Measurements from ENCODE around the gene MAMSTR. TPM values are rescaled to one million over a fixed set of nuclear protein-coding genes. Genes with fewer than 3 reads are reported as not detected.

MAMSTR gene
- total and polyA plus RNA-seq, 2 of the 4 experiments (the other 2 are of a cell fraction): 0.18 to 1.9 TPM

DNA sequence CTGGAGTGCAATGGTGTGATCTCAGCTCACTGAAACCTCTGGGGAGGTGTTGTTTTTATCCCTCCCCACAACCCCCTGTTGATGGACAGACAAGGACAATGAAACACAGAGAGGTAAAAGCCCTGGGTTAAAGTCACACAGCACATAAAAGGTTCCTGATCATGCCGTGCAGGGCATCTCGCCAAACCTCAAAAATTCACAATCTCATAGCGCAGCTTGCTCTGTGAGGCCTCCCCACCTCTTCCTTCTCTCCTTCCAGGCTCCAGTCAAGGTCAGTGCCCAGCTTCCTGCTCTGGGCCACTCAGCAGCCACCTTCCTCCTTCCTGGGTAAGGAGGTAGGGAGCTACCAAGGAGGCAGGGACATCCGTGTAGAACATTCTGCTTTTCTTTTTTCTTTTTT is 21.5 kb downstream of the MAMSTR start:
- in situ Hi-C loops (cut with MboI; ENCODE audit: low sequenced_read_pairs) (no loop called here), dilution Hi-C loops (cut with HindIII; ENCODE audit: low sequenced_read_pairs, unreplicated experiment) (no loop called here), intact Hi-C loops (cut with micrococcal nuclease) (no loop called here)
- H2AFZ ChIP-seq (replicated peaks; ENCODE audit: low read length, poor library complexity): peak overlapping the region; percentile 84
- H3K4me1 ChIP-seq (ENCODE audit: control insufficient read depth, insufficient read depth, low read length): peaks cover 4% of the 10 kb centered on the region
- no peaks in the 10 kb centered on the region for H3K36me3 ChIP-seq (ENCODE audit: control insufficient read depth, insufficient read depth, low read length)
- DNase-seq: peak; percentile 74
- 0 out of 2 replicates have a peak overlapping the region, but pooled peaks have one; percentile 63 for H2AK5ac ChIP-seq (ENCODE audit: low read depth, low read length)
- H3K4me2 ChIP-seq (ENCODE audit: low read depth, low read length): no peak overlapping the region
- ATAC-seq (ENCODE audit: low read depth): peak; percentile 65
- no peak overlapping the region for H3K4me3 ChIP-seq (ENCODE audit: insufficient read depth, low read depth, low read length)
- H2BK120ac ChIP-seq (ENCODE audit: low read depth, low read length): 0 out of 2 replicates have a peak overlapping the region, but pooled peaks have one; percentile 9
- H3K56ac ChIP-seq (ENCODE audit: extremely low read depth, insufficient read depth, low read length): no peak overlapping the region
- no peak overlapping the region for H3K27ac ChIP-seq (ENCODE audit: insufficient read depth, low read length)
- H3K9me1 ChIP-seq (ENCODE audit: insufficient read depth, low read length): no peaks in the 10 kb centered on the region
- no TSS peak for BruUV-seq (replicated peaks)
- no peak overlapping the region; the same call in 1 of the 2 replicates for H4K5ac ChIP-seq (ENCODE audit: low read depth, low read length)
- H4K91ac ChIP-seq (ENCODE audit: insufficient read depth, low read depth, low read length): peak overlapping the region; percentile 66; the same call in 1 of the 2 replicates
- POLR2A ChIA-PET (ENCODE audit: unreplicated experiment): interaction anchor here (0.6 kb wide), 2 partner anchors 60 to 61 kb away, joined by 3 read pairs; partner anchors contain the start of gene DBP
- no peak overlapping the region for H3K18ac ChIP-seq (ENCODE audit: low read depth, low read length)
- CTCF ChIA-PET: no interaction called here
- peak overlapping the region; percentile 78 for H2AK9ac ChIP-seq (replicated peaks; ENCODE audit: low read depth, low read length, poor library complexity)
- peak overlapping the region in 1 of 2 experiments; percentile 73; a peak in 1 of 4 replicates for H4K8ac ChIP-seq (ENCODE audit: low read depth in 2 of 2, low read length in 2 of 2)
- peaks cover 12% of the 10 kb centered on the region for H3K27me3 ChIP-seq (ENCODE audit: control insufficient read depth, insufficient read depth, low read length)
- no CpG with 5 or more reads among the region's 4 CpGs for WGBS, 2 experiments (ENCODE audit: extremely low coverage in 2 of 2, insufficient read length in 1 of 2)
- no peaks in the 10 kb centered on the region for H3K9me3 ChIP-seq (ENCODE audit: control insufficient read depth, insufficient read depth, low read length)
- no peak for TF ChIP-seq MAZ (IDR thresholded peaks at IDR 0.05; ENCODE audit: borderline replicate concordance, low read depth, low read length)
- TF ChIP-seq RAD21 (IDR thresholded peaks at IDR 0.05; ENCODE audit: low read length): no peak
- TF ChIP-seq NFE2L2 (IDR thresholded peaks at IDR 0.05; ENCODE audit: low read depth, low read length): no peak
- TF ChIP-seq USF2 (IDR thresholded peaks at IDR 0.05; ENCODE audit: low read depth, low read length): no peak
- TF ChIP-seq MXI1 (IDR thresholded peaks at IDR 0.05; ENCODE audit: borderline replicate concordance, low read depth, low read length): no peak
- no peak for TF ChIP-seq RFX5 (IDR thresholded peaks at IDR 0.05; ENCODE audit: low read depth, low read length)
- no peak for TF ChIP-seq SMC3 (IDR thresholded peaks at IDR 0.05; ENCODE audit: low read depth, low read length)
- TF ChIP-seq POLR2A (IDR thresholded peaks at IDR 0.05; ENCODE audit: low read depth, low read length): no peak
- no peak for TF ChIP-seq BHLHE40 (IDR thresholded peaks at IDR 0.05; ENCODE audit: low read depth, low read length)
- TF ChIP-seq, protein P1, sequence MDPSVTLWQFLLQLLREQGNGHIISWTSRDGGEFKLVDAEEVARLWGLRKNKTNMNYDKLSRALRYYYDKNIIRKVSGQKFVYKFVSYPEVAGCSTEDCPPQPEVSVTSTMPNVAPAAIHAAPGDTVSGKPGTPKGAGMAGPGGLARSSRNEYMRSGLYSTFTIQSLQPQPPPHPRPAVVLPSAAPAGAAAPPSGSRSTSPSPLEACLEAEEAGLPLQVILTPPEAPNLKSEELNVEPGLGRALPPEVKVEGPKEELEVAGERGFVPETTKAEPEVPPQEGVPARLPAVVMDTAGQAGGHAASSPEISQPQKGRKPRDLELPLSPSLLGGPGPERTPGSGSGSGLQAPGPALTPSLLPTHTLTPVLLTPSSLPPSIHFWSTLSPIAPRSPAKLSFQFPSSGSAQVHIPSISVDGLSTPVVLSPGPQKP (IDR thresholded peaks at IDR 0.05; ENCODE audit: borderline replicate concordance, low read depth, low read length): no peak
- TF ChIP-seq MAFK (IDR thresholded peaks at IDR 0.05; ENCODE audit: low read depth, low read length): no peak
- TF ChIP-seq CTCF (conservative IDR thresholded peaks at IDR 0.05; ENCODE audit: low read depth, low read length): no peak
- TF ChIP-seq RCOR1 (IDR thresholded peaks at IDR 0.05; ENCODE audit: insufficient replicate concordance, low read length): no peak
- H3K9ac ChIP-seq (ENCODE audit: low read depth, low read length): no peak overlapping the region
- peak overlapping the region; percentile 15; the same call in 1 of the 2 replicates for H3K4ac ChIP-seq (ENCODE audit: low read depth, low read length)
- no peak overlapping the region for H2BK5ac ChIP-seq (ENCODE audit: low read depth, low read length, poor library complexity, severe bottlenecking)
- no peaks in the 10 kb centered on the region for H3K79me1 ChIP-seq (ENCODE audit: low read depth in 1 of 2, low read length in 2 of 2)
- H4K20me1 ChIP-seq (ENCODE audit: insufficient read depth, low read length): no peaks in the 10 kb centered on the region
- no peak overlapping the region; the same call in 2 of the 3 replicates for H2BK15ac ChIP-seq (ENCODE audit: low read depth, low read length)
- no peak overlapping the region for H2BK20ac ChIP-seq (ENCODE audit: low read depth, low read length)
- peak overlapping the region; percentile 17; the same call in 1 of the 2 replicates for H3K14ac ChIP-seq (replicated peaks; ENCODE audit: low read depth, low read length)
- H3K23ac ChIP-seq (ENCODE audit: low read depth, low read length): no peak overlapping the region
